ENCODE measurements around the gene ADAM30.

ADAM30 gene

GRCh38 chr1:119906927-119907652, 10.8 kb upstream of the ADAM30 start:
- no peak for DNase-seq

DNA sequence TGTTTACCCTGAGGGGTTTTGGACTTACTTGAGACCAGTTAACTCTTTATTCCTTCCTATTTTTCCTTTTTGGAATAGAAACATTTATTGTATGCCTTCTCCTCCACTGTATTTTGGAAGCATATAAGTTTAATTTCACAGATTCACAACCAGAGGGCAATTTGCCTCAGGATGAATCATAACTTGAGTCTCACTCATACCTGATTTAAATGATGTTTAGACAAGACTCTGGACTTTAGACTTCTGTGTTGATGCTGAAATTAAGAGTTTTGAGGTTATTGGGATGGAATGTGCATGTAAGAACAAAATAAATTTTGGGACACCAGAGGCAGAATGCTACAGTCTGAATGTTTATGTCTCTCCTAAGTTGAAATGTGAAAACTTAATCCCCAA, 7.1 kb upstream of the ADAM30 start:
- DNase-seq = no peak

- no peak for DNase-seq
These were observed 6.6 kb upstream of the ADAM30 start for GRCh38 chr1:119902775-119903442.

GRCh38 chr1:119898981-119899720, 2.8 kb upstream of the ADAM30 start:
- no peak for DNase-seq

GRCh38 chr1:119898530-119898929, 2.2 kb upstream of the ADAM30 start:
- DNase-seq = no peak

DNA sequence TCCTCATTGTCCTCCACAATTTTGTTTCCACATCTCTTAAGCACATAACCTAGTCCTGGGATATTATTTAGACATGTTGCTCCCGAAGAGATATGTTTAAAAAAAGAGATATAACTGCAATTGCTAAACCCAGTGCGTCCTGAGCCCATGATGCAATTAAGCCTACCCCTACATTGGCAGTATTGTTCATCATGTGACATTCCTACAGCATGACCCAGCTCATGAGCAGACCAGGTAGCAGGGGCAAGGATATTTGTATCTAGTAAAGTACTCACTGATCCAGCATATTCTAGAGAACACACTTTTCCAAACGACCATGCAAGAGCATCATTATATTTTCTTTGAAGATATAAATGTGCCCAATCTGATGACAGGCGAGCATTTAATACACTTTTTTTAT, 1.2 kb downstream of the ADAM30 start:
- DNase-seq = no peak

GRCh38 chr1:119893827-119894700, 2.3 kb downstream of the ADAM30 start:
- DNase-seq = no peak

- no peak for DNase-seq
These were observed 3.0 kb downstream of the ADAM30 start for GRCh38 chr1:119893238-119893791.

GRCh38 chr1:119891386-119891785, 4.9 kb downstream of the ADAM30 start:
- DNase-seq = no peak

- no peak for DNase-seq
These were observed 7.8 kb downstream of the ADAM30 start for GRCh38 chr1:119888476-119888875.

GRCh38 chr1:119887427-119887826, 8.9 kb downstream of the ADAM30 start:
- no peak for DNase-seq

GRCh38 chr1:119885903-119886783, 10.2 kb downstream of the ADAM30 start:
- DNase-seq = peak in 1 of 2 experiments; percentile 44

- DNase-seq = no peak
These were observed 11.6 kb downstream of the ADAM30 start for GRCh38 chr1:119884711-119885110.

DNA sequence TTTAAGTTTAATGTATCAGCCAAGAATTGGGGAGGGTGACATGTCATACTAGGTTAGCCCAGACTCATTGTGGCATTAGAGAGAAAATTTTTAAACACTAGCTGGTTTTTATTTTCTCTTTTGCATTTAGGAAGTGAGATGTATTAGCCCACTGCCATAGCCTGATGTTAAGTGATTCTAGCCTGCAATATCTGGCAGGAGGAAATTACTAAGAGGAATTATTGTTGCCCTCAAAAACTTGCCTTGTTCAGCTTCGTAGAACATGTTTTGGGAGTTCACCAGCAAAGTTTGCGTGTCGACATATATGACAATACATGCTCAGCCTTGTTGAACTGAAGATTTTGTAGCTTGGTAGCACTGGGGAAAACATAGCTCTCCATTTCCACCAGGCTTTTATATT, 12.5 kb downstream of the ADAM30 start:
- DNase-seq = no peak

- DNase-seq = no peak
These were observed 13.9 kb downstream of the ADAM30 start for GRCh38 chr1:119882132-119883049.

GRCh38 chr1:119879510-119880434, 16.5 kb downstream of the ADAM30 start:
- DNase-seq = no peak

GRCh38 chr1:119878171-119878570, 18.1 kb downstream of the ADAM30 start:
- DNase-seq = peak; percentile 46 to 84

GRCh38 chr1:119874186-119874585, 22.1 kb downstream of the ADAM30 start:
- no peak for DNase-seq

All from NCI-H524 (cell line).